Mucosa of descending colon (tissue), 3 donors: ENCODE data around the gene OR2AT4. TPM values are rescaled to one million over a fixed set of nuclear protein-coding genes. Genes with fewer than 3 reads are reported as not detected.

Experiments
- ATAC-seq: fragments of 200-7000 bp; cut with Tn5 transposase; one replicate; pipeline ENCODE4 v1.9.1; 2020; ENCODE audit warnings: mild to moderate bottlenecking, moderate library complexity
- DNase-seq, 3 donors: peaks; one replicate each; pipeline ENCODE4 v3.0.0-alpha.2; 2020
- H3K36me3 ChIP-seq: fragments of 200-600 bp; one replicate; pipeline ENCODE4 v1.8.0; 2021; ENCODE audit warnings: low read depth, mild to moderate bottlenecking
- H3K4me1 ChIP-seq: fragments of 200-600 bp; one replicate; pipeline ENCODE4 v1.8.0; 2021; ENCODE audit warnings: low read depth, mild to moderate bottlenecking
- H3K4me3 ChIP-seq: fragments of 200-600 bp; one replicate; pipeline ENCODE4 v1.8.0; 2021; ENCODE audit warnings: mild to moderate bottlenecking
- H3K9me3 ChIP-seq: fragments of 200-600 bp; one replicate; pipeline ENCODE4 v1.8.0; 2021; ENCODE audit warnings: mild to moderate bottlenecking
- CTCF ChIP-seq: fragments of 200-600 bp; IDR thresholded peaks from one replicate; pipeline ENCODE4 v1.8.0; 2022; ENCODE audit warnings: antibody characterized with exemption, mild to moderate bottlenecking
- intact Hi-C, 2 donors: fragments of 100-400 bp; cut with DNase I in 1 of 2; cut with micrococcal nuclease in 1 of 2; formaldehyde crosslinking; loops; one replicate each; pipeline versions ENCODE4 v1.11.0 to v1.11.1; 2022; cut with DNase I, micrococcal nuclease
- total RNA-seq, 3 donors: library from RNA; stranded (reverse); fragmentation: NEBNext Ultra II Directional in 2 of 3; extraction: Animal tissue kit (Norgen Biotek cat#: 25700) in 2 of 3; gene quantifications; one replicate each; pipeline versions ENCODE4 v1.2.1 to v1.2.4, GENCODE V29; 2021 to 2023
- donor health status: DM: no; HTN: no; CAD: no; lungs with moderate emphysema.
- donor health status: DM: no; HTN: no; CAD: no.
- donor health status: DM: no; HTN: yes; CAD: no.

Gene OR2AT4
- total RNA-seq, 3 donors from 2014 or later: not detected

- H3K4me3 ChIP-seq: no peak overlapping the region
- no peak for ATAC-seq
- no peaks in the 10 kb centered on the region for H3K9me3 ChIP-seq
- intact Hi-C loops: no loop called here
- no peaks in the 10 kb centered on the region for H3K4me1 ChIP-seq
- no peak for DNase-seq
- TF ChIP-seq CTCF: no peak
- no peaks in the 10 kb centered on the region for H3K36me3 ChIP-seq
These were observed 61.4 kb downstream of the OR2AT4 start for GRCh38 chr11:75035256-75035655.

- Histone ChIP-seq H3K9me3 (no peaks in the 10 kb centered on the region), H3K36me3 (no peaks in the 10 kb centered on the region), H3K4me3 (no peak overlapping the region), H3K4me1 (no peaks in the 10 kb centered on the region)
- ATAC-seq (no peak), DNase-seq (no peak)
- TF ChIP-seq CTCF: no peak
- intact Hi-C loops: loop anchor here (5.0 kb wide), 1 partner anchor 107 kb away; no protein-coding TSS in a partner anchor
These were observed 62.8 kb downstream of the OR2AT4 start for GRCh38 chr11:75033916-75034315.

GRCh38 chr11:75032550-75032935 is 64.1 kb downstream of the OR2AT4 start:
- H3K4me1 ChIP-seq: no peaks in the 10 kb centered on the region
- ATAC-seq (no peak), DNase-seq (no peak)
- no peak for TF ChIP-seq CTCF
- no peaks in the 10 kb centered on the region for H3K36me3 ChIP-seq
- no peak overlapping the region for H3K4me3 ChIP-seq
- no peaks in the 10 kb centered on the region for H3K9me3 ChIP-seq
- intact Hi-C loops: loop anchor here (5.0 kb wide), 1 partner anchor 105 kb away; no protein-coding TSS in a partner anchor

- H3K9me3 ChIP-seq: no peaks in the 10 kb centered on the region
- peak; percentile 84 for ATAC-seq
- peak; percentile 65 for TF ChIP-seq CTCF
- no peaks in the 10 kb centered on the region for H3K4me1 ChIP-seq
- peak; percentile 63 to 88 (median 84) for DNase-seq
- no peak overlapping the region for H3K4me3 ChIP-seq
- intact Hi-C loops: loop anchor here (5.0 kb wide), 1 partner anchor 105 kb away; no protein-coding TSS in a partner anchor
- no peaks in the 10 kb centered on the region for H3K36me3 ChIP-seq
These were observed 64.7 kb downstream of the OR2AT4 start for GRCh38 chr11:75031771-75032549.

Other genes starting within 250 kb of the OR2AT4 start
- gene XRRA1, start 147.8 kb downstream of the OR2AT4 start, total RNA-seq: 10 to 100 TPM in 2 of 3 donors, 1 to 10 TPM in 1; 6.7 to 35.9 (median 29.6) TPM
- gene SPCS2, start 147.6 kb downstream of the OR2AT4 start, total RNA-seq: 100 to 1,000 TPM; 117 to 160 (median 119) TPM
- gene NEU3, start 107.9 kb downstream of the OR2AT4 start, total RNA-seq: 1 to 10 TPM; 6.0 to 8.5 (median 6.7) TPM
- gene SLCO2B1, start 54.2 kb upstream of the OR2AT4 start, total RNA-seq: 10 to 100 TPM; 65.6 to 93.0 (median 73.1) TPM
- gene TPBGL, start 143.9 kb upstream of the OR2AT4 start, total RNA-seq: under 1 TPM in 2 of 3 donors, not detected in 1; 0.17 to 0.57 TPM